GM19099 (cell line): ENCODE data around the gene CCDC91.

Experiments
- POLR2A ChIP-seq: IDR thresholded peaks from 3 replicates; pipeline ENCODE4 v1.6.1; 2011; ENCODE audit warnings: low read depth; ENCODE audit not compliant: insufficient read length; ENCODE audit errors: extremely low read depth

The CCDC91 gene

GRCh38 chr12:28442101-28442500, 251.8 kb downstream of the CCDC91 start:
- TF ChIP-seq POLR2A, result no peak

GRCh38 chr12:28443337-28443736, 253.1 kb downstream of the CCDC91 start:
- no peak for TF ChIP-seq POLR2A

DNA sequence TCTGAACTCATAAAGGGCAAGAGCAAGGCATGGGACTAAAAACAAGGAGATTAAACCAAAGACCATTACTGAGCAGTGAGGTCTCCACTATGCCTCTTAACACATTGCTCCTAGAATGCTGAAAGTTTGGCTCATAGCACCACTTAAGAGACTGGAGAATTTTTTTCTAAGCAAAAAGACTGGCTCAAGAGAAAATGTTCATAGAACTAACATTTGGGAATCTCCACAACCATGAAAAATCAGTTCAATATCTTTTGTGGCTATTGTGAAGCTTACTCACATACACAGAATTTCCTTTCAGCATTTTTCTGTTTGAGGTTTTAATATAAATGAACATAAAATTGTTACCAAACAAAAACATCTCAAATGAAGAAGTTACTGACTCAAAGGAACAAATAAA, 255.8 kb downstream of the CCDC91 start:
- no peak for TF ChIP-seq POLR2A

DNA sequence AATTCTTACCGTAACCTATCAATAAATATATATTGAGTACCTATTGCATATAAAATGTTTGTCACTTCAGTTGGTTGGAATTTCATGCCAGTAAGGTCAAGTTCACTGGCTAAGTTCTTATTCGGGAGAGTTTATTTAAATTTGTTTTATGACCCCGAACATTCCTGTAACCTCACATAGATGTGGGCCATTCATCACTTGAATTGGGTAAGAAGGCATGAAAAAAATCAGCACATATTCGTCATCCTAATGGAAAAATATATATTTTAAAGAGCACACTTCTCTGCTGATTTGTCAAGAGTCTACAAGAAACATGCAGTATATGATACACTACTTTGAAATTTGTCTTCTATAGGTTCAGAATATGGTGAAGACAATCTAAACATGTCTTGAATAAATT, 263.4 kb downstream of the CCDC91 start:
- no peak for TF ChIP-seq POLR2A

DNA sequence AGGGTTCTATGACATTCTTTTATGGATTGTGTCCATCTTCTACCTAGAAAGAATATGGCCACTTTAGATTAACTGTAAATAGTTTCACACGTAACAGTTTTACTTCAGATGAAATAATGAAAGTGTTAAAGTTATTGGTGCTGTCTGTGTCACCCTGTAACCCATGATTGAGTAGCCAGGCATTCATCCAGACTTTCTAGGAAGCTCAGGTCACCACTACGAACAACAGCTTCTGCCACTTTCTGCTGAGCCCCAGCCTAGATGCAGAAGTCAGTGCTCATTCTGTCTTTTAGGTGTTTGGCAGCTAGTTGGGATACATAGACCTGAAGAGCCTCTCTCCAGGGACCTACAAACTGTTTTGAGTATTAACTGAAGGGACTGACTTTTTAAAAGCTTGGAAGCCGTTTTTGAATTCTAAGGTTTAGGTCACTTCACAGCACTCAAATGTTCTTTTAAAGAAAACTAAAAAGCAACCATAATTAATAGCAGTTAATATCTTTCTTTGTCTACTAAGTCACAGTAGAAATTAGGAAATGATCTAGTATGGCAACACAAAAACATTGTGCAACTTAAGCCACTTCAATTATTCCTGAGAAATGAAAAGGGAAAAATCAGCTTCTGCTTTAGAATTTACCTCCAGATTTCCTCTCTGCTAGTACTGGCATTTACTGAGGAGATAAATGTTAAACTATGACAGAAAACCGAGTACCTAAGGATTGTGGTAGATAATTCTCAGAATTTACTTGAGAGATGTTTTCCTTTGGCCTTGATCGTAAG, 266.9 kb downstream of the CCDC91 start:
- no peak for TF ChIP-seq POLR2A

DNA sequence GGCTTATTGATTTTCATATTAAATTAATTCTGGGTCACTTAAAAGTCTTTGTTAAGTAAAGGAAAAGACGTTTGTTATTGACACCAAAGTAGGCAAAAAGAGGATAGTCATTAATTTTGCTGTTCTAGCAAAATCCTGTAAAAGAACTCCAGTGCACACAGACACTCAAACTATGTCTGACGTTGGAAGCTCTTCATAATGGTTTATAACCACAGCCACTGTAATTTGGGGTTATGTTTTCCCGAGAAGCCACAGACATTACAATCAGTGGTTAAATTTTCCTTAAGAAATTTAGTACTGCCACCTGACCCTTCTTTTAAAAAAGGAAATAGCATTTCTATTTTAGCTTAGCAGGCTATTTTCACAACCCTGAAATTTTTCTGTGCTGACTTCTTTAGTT, 267.5 kb downstream of the CCDC91 start:
- TF ChIP-seq POLR2A, result no peak

DNA sequence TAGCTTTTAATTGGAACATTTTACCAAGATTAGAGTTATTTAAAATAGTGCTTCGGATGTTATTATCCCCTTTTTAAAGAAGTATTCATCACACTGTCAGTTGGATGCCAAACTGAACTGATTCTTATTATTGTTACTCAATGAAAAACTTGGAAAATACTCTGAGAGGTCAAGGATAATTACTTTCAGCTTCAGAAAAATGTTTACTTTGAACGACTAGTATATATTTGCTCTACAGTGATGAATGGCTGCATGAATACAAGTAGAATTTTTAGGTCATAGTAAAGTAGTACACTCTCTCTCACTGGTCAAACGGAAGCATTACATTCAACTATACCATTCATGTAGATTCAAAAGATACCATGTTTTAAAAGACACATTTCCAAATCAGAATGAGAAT, 269.2 kb downstream of the CCDC91 start:
- no peak for TF ChIP-seq POLR2A

DNA sequence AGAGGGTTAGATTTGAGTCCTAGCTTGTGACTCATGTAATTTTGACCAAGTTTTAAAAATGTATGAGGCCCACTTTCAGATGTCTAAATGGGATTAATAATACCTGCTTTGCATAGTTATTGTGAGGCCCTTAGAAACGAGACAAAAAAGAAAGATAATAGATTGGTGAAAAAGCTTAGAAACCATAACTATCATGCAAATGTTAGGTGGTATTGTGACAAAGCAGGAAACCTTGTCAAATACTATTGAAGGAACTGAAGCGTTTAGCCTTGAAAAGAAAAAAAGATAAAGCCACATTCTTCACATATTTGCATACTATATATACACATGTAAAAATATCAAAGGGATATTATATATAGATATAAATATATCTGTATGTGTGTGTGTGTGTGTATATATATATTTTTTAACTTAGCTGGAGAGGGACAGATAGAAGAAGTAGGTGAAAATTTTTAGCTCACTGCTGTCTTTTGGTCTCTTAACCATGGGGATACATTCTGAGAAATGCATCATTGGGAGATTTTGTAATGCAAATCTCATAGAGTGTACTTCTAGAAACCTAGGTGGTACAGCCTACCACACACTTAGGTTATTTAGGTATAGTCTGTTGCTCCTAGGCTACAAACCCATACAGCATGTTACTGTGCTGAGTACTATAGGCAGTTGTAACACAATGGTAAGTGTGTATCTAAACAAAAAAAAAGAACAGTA, 270.3 kb downstream of the CCDC91 start:
- no peak for TF ChIP-seq POLR2A

- TF ChIP-seq POLR2A, result no peak
These were observed 273.1 kb downstream of the CCDC91 start for GRCh38 chr12:28463396-28463795.

DNA sequence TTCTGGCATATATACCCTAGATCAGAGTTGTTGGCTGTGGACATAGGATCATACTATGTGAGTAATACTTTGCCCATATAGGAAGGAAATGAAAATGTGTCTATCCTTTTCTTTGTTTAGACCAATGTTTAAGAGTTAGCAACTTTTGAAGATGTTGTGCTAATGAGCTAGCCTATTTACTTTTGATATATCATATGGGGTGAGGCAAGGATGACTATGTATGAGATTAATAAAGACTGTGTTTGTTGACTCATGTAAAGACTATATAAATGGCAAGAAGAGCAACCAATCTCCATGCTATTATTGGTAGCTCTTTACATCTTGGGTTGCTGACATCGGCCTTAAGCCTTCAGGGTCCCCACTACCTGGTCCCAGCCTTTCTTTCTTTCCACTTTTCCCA, 289.4 kb downstream of the CCDC91 start:
- no peak for TF ChIP-seq POLR2A

- no peak for TF ChIP-seq POLR2A
These were observed 293.9 kb downstream of the CCDC91 start for GRCh38 chr12:28484156-28484555.

DNA sequence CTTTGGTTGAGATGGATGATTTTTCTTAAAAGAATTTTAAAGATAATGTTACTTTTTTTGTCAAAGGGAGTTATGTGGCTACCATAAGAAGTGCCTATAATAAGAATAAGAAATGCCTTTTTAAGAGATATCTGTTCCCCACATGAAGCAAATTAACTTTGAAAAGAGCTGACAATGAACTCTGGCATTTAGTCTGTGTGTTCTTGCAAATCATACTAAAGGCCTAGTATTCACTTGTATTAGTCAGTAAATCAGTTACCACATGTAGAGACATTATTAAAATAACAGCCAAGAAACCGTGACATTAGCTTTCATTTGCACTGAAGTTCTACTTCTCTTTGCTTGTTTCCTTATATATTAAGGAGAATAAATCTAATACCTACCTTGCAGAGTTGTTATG, 296.3 kb downstream of the CCDC91 start:
- no peak for TF ChIP-seq POLR2A

GRCh38 chr12:28489246-28489645, 299.0 kb downstream of the CCDC91 start:
- TF ChIP-seq POLR2A, result no peak

DNA sequence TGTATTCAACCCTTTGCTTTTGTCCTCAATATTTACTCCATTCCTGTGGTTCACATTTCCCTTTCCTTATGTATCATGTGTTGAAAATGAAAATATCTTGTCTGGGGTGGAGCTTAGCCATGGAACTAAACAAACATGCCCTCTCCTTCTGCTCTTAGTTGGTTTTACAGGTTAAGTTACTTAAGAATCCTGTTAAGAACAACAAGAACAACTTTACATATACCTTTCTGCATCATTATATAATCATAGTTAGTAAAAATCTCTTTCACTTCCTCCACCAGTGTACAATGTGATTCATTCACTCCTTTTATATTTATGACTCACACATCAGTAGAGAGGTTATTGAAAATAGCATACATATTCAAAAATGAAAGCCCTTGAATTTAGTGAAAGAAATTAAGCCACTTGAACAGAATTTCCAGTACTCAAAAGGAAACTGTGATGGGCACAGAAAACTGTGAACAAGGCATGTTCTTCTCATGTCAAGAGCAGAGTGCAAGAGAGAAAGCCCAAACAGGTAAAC, 307.7 kb downstream of the CCDC91 start:
- no peak for TF ChIP-seq POLR2A

GRCh38 chr12:28498850-28499249, 308.6 kb downstream of the CCDC91 start:
- TF ChIP-seq POLR2A, result no peak

GRCh38 chr12:28500373-28501024, 310.2 kb downstream of the CCDC91 start:
- TF ChIP-seq POLR2A, result no peak
